Measurements from ENCODE around the gene BMERB1. TPM values are rescaled to one million over a fixed set of nuclear protein-coding genes. Genes with fewer than 3 reads are reported as not detected.

BMERB1 gene
- total and polyA plus RNA-seq, 3 experiments from 2014 or later: 4.8 to 13.6 (median 13.1) TPM

GRCh38 chr16:15517743-15518377 lies 83.5 kb downstream of the BMERB1 start:
- Mint-ChIP-seq H3K27ac (peak overlapping the region in 1 of 8 donors; percentile 70), H3K36me3 (no peaks in the 10 kb centered on the region), H3K4me1 (peaks cover 4 to 7% (median 7%) of the 10 kb centered on the region in 3 donors), H3K9me3 (no peaks in the 10 kb centered on the region), H3K27me3 (peaks cover 0 to 2% of the 10 kb centered on the region in 2 donors), H3K4me3 (no peak overlapping the region)
- POLR2A ChIA-PET: no interaction called here
- H3K27me3 ChIP-seq (ENCODE audit: insufficient read depth, low read length, poor library complexity, severe bottlenecking): no peaks in the 10 kb centered on the region
- no peaks in the 10 kb centered on the region for H3K36me3 ChIP-seq (ENCODE audit: insufficient read depth, low read length)
- no peaks in the 10 kb centered on the region for H3K9me3 ChIP-seq (ENCODE audit: low read length)
- CTCF ChIA-PET: no interaction called here
- no peak overlapping the region for H3K27ac ChIP-seq (ENCODE audit: low read depth, low read length)
- DNase-seq: no peak
- peaks cover 2% of the 10 kb centered on the region for H3K4me1 ChIP-seq (ENCODE audit: insufficient read depth, low read length)
- no peak overlapping the region for H3K4me3 ChIP-seq (ENCODE audit: low read length)

GRCh38 chr16:15518381-15519351 lies 84.3 kb downstream of the BMERB1 start:
- no peak overlapping the region for H3K4me3 Mint-ChIP-seq
- no peaks in the 10 kb centered on the region for H3K9me3 Mint-ChIP-seq
- H3K4me3 ChIP-seq (ENCODE audit: low read length): no peak overlapping the region
- DNase-seq: no peak
- peaks cover 12 to 15% (median 14%) of the 10 kb centered on the region in 3 donors for H3K4me1 Mint-ChIP-seq
- H3K36me3 Mint-ChIP-seq: no peaks in the 10 kb centered on the region
- H3K27ac ChIP-seq (ENCODE audit: low read depth, low read length): no peak overlapping the region
- no peak overlapping the region for H3K27ac Mint-ChIP-seq
- no peaks in the 10 kb centered on the region for H3K27me3 ChIP-seq (ENCODE audit: insufficient read depth, low read length, poor library complexity, severe bottlenecking)
- peaks cover 11% of the 10 kb centered on the region for H3K4me1 ChIP-seq (ENCODE audit: insufficient read depth, low read length)
- ChIA-PET CTCF (no interaction called here), POLR2A (no interaction called here)
- H3K9me3 ChIP-seq (ENCODE audit: low read length): no peaks in the 10 kb centered on the region
- H3K27me3 Mint-ChIP-seq: peaks cover 0 to 2% of the 10 kb centered on the region in 2 donors
- H3K36me3 ChIP-seq (ENCODE audit: insufficient read depth, low read length): no peaks in the 10 kb centered on the region

GRCh38 chr16:15519790-15520189 lies 85.4 kb downstream of the BMERB1 start:
- Mint-ChIP-seq H3K36me3 (no peaks in the 10 kb centered on the region), H3K9me3 (no peaks in the 10 kb centered on the region), H3K27me3 (peaks cover 0 to 2% of the 10 kb centered on the region in 2 donors), H3K4me1 (peaks cover 12 to 16% (median 14%) of the 10 kb centered on the region in 3 donors), H3K27ac (peak overlapping the region in 1 of 8 donors; percentile 44), H3K4me3 (no peak overlapping the region)
- CTCF ChIA-PET: interaction anchor here (1.1 kb wide), 1 partner anchor 16 kb away, joined by 4 read pairs; no protein-coding TSS in a partner anchor
- Histone ChIP-seq H3K4me3 (ENCODE audit: low read length) (no peak overlapping the region), H3K27me3 (ENCODE audit: insufficient read depth, low read length, poor library complexity, severe bottlenecking) (no peaks in the 10 kb centered on the region), H3K4me1 (ENCODE audit: insufficient read depth, low read length) (peaks cover 11% of the 10 kb centered on the region), H3K27ac (ENCODE audit: low read depth, low read length) (no peak overlapping the region), H3K9me3 (ENCODE audit: low read length) (no peaks in the 10 kb centered on the region), H3K36me3 (ENCODE audit: insufficient read depth, low read length) (no peaks in the 10 kb centered on the region)
- DNase-seq: no peak
- POLR2A ChIA-PET: no interaction called here

- H3K4me3 Mint-ChIP-seq: no peak overlapping the region
Observed at GRCh38 chr16:15521390-15521757, 87.0 kb downstream of the BMERB1 start.

GRCh38 chr16:15521758-15522509 lies 87.5 kb downstream of the BMERB1 start:
- Histone ChIP-seq H3K4me3 (ENCODE audit: low read length) (no peak overlapping the region), H3K9me3 (ENCODE audit: low read length) (no peaks in the 10 kb centered on the region), H3K27ac (ENCODE audit: low read depth, low read length) (peak overlapping the region; percentile 51), H3K4me1 (ENCODE audit: insufficient read depth, low read length) (peaks cover 11% of the 10 kb centered on the region), H3K27me3 (ENCODE audit: insufficient read depth, low read length, poor library complexity, severe bottlenecking) (no peaks in the 10 kb centered on the region), H3K36me3 (ENCODE audit: insufficient read depth, low read length) (no peaks in the 10 kb centered on the region)
- DNase-seq: no peak
- Mint-ChIP-seq H3K4me1 (peaks cover 12 to 16% (median 14%) of the 10 kb centered on the region in 3 donors), H3K27ac (peak overlapping the region in 4 of 8 donors; percentile 20 to 85 (median 39)), H3K4me3 (no peak overlapping the region), H3K27me3 (peaks cover 0 to 2% of the 10 kb centered on the region in 2 donors), H3K36me3 (no peaks in the 10 kb centered on the region), H3K9me3 (no peaks in the 10 kb centered on the region)
- ChIA-PET CTCF (no interaction called here), POLR2A (no interaction called here)

More at GRCh38 chr16:15521390-15521757, 87.0 kb downstream of the BMERB1 start:
- ChIA-PET CTCF (no interaction called here), POLR2A (no interaction called here)
- Histone ChIP-seq H3K27ac (ENCODE audit: low read depth, low read length) (peak overlapping the region; percentile 51), H3K9me3 (ENCODE audit: low read length) (no peaks in the 10 kb centered on the region), H3K27me3 (ENCODE audit: insufficient read depth, low read length, poor library complexity, severe bottlenecking) (no peaks in the 10 kb centered on the region), H3K4me1 (ENCODE audit: insufficient read depth, low read length) (peaks cover 11% of the 10 kb centered on the region), H3K36me3 (ENCODE audit: insufficient read depth, low read length) (no peaks in the 10 kb centered on the region), H3K4me3 (ENCODE audit: low read length) (no peak overlapping the region)
- Mint-ChIP-seq H3K4me1 (peaks cover 12 to 16% (median 14%) of the 10 kb centered on the region in 3 donors), H3K9me3 (no peaks in the 10 kb centered on the region), H3K27me3 (peaks cover 0 to 2% of the 10 kb centered on the region in 2 donors), H3K36me3 (no peaks in the 10 kb centered on the region), H3K27ac (peak overlapping the region in 3 of 8 donors; percentile 20 to 49 (median 23))
- DNase-seq: no peak

- no peaks in the 10 kb centered on the region for H3K9me3 ChIP-seq (ENCODE audit: low read length)
- ChIA-PET CTCF (no interaction called here), POLR2A (no interaction called here)
- peaks cover 0 to 2% of the 10 kb centered on the region in 2 donors for H3K27me3 Mint-ChIP-seq
- no peaks in the 10 kb centered on the region for H3K9me3 Mint-ChIP-seq
- H3K4me1 Mint-ChIP-seq: peaks cover 12 to 16% (median 14%) of the 10 kb centered on the region in 3 donors
- no peaks in the 10 kb centered on the region for H3K36me3 ChIP-seq (ENCODE audit: insufficient read depth, low read length)
- peaks cover 11% of the 10 kb centered on the region for H3K4me1 ChIP-seq (ENCODE audit: insufficient read depth, low read length)
- H3K4me3 ChIP-seq (ENCODE audit: low read length): no peak overlapping the region
- peak overlapping the region in 5 of 7 donors; percentile 27 to 65 (median 51) for H3K4me3 Mint-ChIP-seq
- no peaks in the 10 kb centered on the region for H3K27me3 ChIP-seq (ENCODE audit: insufficient read depth, low read length, poor library complexity, severe bottlenecking)
- peak overlapping the region in 3 of 8 donors; percentile 70 to 94 (median 85) for H3K27ac Mint-ChIP-seq
- no peak for DNase-seq
- H3K27ac ChIP-seq (ENCODE audit: low read depth, low read length): no peak overlapping the region
- H3K36me3 Mint-ChIP-seq: no peaks in the 10 kb centered on the region
Observed at GRCh38 chr16:15523092-15523541, 88.7 kb downstream of the BMERB1 start.

- H3K4me1 ChIP-seq (ENCODE audit: insufficient read depth, low read length): peaks cover 11% of the 10 kb centered on the region
- no peak overlapping the region for H3K4me3 ChIP-seq (ENCODE audit: low read length)
- POLR2A ChIA-PET: no interaction called here
- DNase-seq: no peak
- Mint-ChIP-seq H3K4me1 (peaks cover 12 to 16% (median 14%) of the 10 kb centered on the region in 3 donors), H3K36me3 (peaks cover 0 to 1% (median 0%) of the 10 kb centered on the region in 3 donors), H3K27me3 (peaks cover 0 to 2% of the 10 kb centered on the region in 2 donors), H3K4me3 (no peak overlapping the region), H3K27ac (peak overlapping the region in 2 of 8 donors; percentile 5 to 90), H3K9me3 (no peaks in the 10 kb centered on the region)
- H3K27me3 ChIP-seq (ENCODE audit: insufficient read depth, low read length, poor library complexity, severe bottlenecking): no peaks in the 10 kb centered on the region
- no peak overlapping the region for H3K27ac ChIP-seq (ENCODE audit: low read depth, low read length)
- H3K9me3 ChIP-seq (ENCODE audit: low read length): no peaks in the 10 kb centered on the region
- CTCF ChIA-PET: no interaction called here
- H3K36me3 ChIP-seq (ENCODE audit: insufficient read depth, low read length): no peaks in the 10 kb centered on the region
Observed at GRCh38 chr16:15523939-15524338, 89.6 kb downstream of the BMERB1 start.
